IMR-90 (cell line): Measurements from ENCODE around the gene HIVEP3. TPM values are rescaled to one million over a fixed set of nuclear protein-coding genes. Genes with fewer than 3 reads are reported as not detected.

Source experiments
- ATAC-seq: fragments of 200-7000 bp; cut with Tn5 transposase; 2 replicates; pipeline ENCODE4 v1.9.1; 2020; ENCODE audit warnings: low read depth, mild to moderate bottlenecking, moderate library complexity
- BruUV-seq: library from RNA; stranded (reverse); fragments of 400-500 nt; replicated peaks from 2 replicates; lab custom pipeline; 2021; lab: Mats Ljungman, UMichigan
- CTCF ChIA-PET: fragments of 300-600 bp; formaldehyde crosslinking; extraction: SDS; loops from one replicate; lab custom pipeline; 2021; ENCODE audit warnings: antibody characterized with exemption; lab: Yijun Ruan, JAX
- POLR2A ChIA-PET: fragments of 300-600 bp; sonication (Branson Sonifier 250); formaldehyde crosslinking; loops from one replicate; lab custom pipeline; 2022; ENCODE audit warnings: antibody characterized with exemption; ENCODE audit not compliant: unreplicated experiment; lab: Charles Lee
- DNase-seq: peaks from one replicate; pipeline ENCODE4 v3.0.0; 2013
- H2AFZ ChIP-seq: replicated peaks from 2 replicates; pipeline ENCODE3; 2013; ENCODE audit warnings: low read length, mild to moderate bottlenecking; ENCODE audit not compliant: poor library complexity
- H2AK5ac ChIP-seq: 2 replicates; pipeline ENCODE4 v1.6.1; 2013; ENCODE audit warnings: low read depth, low read length, inconsistent platforms
- H2AK9ac ChIP-seq: replicated peaks from 2 replicates; pipeline ENCODE3; 2013; ENCODE audit warnings: mild to moderate bottlenecking, low read depth, low read length, moderate library complexity; ENCODE audit not compliant: poor library complexity
- H2BK120ac ChIP-seq: 2 replicates; pipeline ENCODE4 v1.6.1; 2013; ENCODE audit warnings: low read depth, low read length, inconsistent platforms
- H2BK15ac ChIP-seq: 3 replicates; pipeline ENCODE4 v1.6.1; 2013; ENCODE audit warnings: low read depth, low read length, inconsistent platforms
- H2BK20ac ChIP-seq: 2 replicates; pipeline ENCODE4 v1.6.1; 2013; ENCODE audit warnings: low read depth, mild to moderate bottlenecking, inconsistent platforms, low read length, moderate library complexity
- H2BK5ac ChIP-seq: 2 replicates; pipeline ENCODE4 v1.6.1; 2013; ENCODE audit warnings: mild to moderate bottlenecking, low read depth, low read length, inconsistent platforms; ENCODE audit not compliant: poor library complexity, severe bottlenecking
- H3K14ac ChIP-seq: replicated peaks from 2 replicates; pipeline ENCODE4 v1.6.1; 2013; ENCODE audit warnings: low read depth, low read length, inconsistent platforms
- H3K18ac ChIP-seq: 2 replicates; pipeline ENCODE4 v1.6.1; 2013; ENCODE audit warnings: low read depth, low read length, control low read depth
- H3K23ac ChIP-seq: 2 replicates; pipeline ENCODE4 v1.6.1; 2013; ENCODE audit warnings: low read depth, low read length, inconsistent platforms
- H3K27ac ChIP-seq: 2 replicates; pipeline ENCODE4 v1.5.1; 2013; ENCODE audit warnings: mild to moderate bottlenecking, control low read depth, low read length; ENCODE audit not compliant: insufficient read depth
- H3K27me3 ChIP-seq: 2 replicates; pipeline ENCODE4 v1.6.1; 2013; ENCODE audit warnings: low read length; ENCODE audit not compliant: control insufficient read depth, insufficient read depth
- H3K36me3 ChIP-seq: 2 replicates; pipeline ENCODE4 v1.6.1; 2013; ENCODE audit warnings: low read length, mixed read lengths; ENCODE audit not compliant: control insufficient read depth, insufficient read depth
- H3K4ac ChIP-seq: 2 replicates; pipeline ENCODE4 v1.6.1; 2013; ENCODE audit warnings: low read depth, low read length, inconsistent platforms
- H3K4me1 ChIP-seq: 2 replicates; pipeline ENCODE4 v1.6.1; 2013; ENCODE audit warnings: low read length, mixed read lengths; ENCODE audit not compliant: control insufficient read depth, insufficient read depth
- H3K4me2 ChIP-seq: 2 replicates; pipeline ENCODE4 v1.6.1; 2013; ENCODE audit warnings: low read depth, mild to moderate bottlenecking, control low read depth, low read length, moderate library complexity
- H3K4me3 ChIP-seq: 2 replicates; pipeline ENCODE4 v1.5.1; 2013; ENCODE audit warnings: low read depth, mild to moderate bottlenecking, control low read depth, low read length, moderate library complexity; ENCODE audit not compliant: insufficient read depth
- H3K56ac ChIP-seq: 2 replicates; pipeline ENCODE4 v1.6.1; 2013; ENCODE audit warnings: low read length, inconsistent platforms; ENCODE audit not compliant: insufficient read depth; ENCODE audit errors: extremely low read depth
- H3K79me1 ChIP-seq, 2 experiments: 2 replicates each; pipeline ENCODE4 v1.6.1; 2013; ENCODE audit warnings: low read length in 2 of 2, inconsistent platforms in 1 of 2, low read depth in 1 of 2
- H3K9ac ChIP-seq: 2 replicates; pipeline ENCODE4 v1.6.1; 2013; ENCODE audit warnings: low read depth, low read length, control low read depth
- H3K9me1 ChIP-seq: 2 replicates; pipeline ENCODE4 v1.6.1; 2013; ENCODE audit warnings: low read length, inconsistent platforms; ENCODE audit not compliant: insufficient read depth
- H3K9me3 ChIP-seq: 2 replicates; pipeline ENCODE4 v1.6.1; 2013; ENCODE audit warnings: low read length; ENCODE audit not compliant: control insufficient read depth, insufficient read depth
- H4K20me1 ChIP-seq: 2 replicates; pipeline ENCODE4 v1.6.1; 2013; ENCODE audit warnings: low read length, inconsistent platforms; ENCODE audit not compliant: insufficient read depth
- H4K5ac ChIP-seq: 2 replicates; pipeline ENCODE4 v1.6.1; 2013; ENCODE audit warnings: mild to moderate bottlenecking, low read depth, low read length, control low read depth
- H4K8ac ChIP-seq, 2 experiments: 2 replicates each; pipeline ENCODE4 v1.6.1; 2013; ENCODE audit warnings: low read depth in 2 of 2, low read length in 2 of 2, control low read depth in 1 of 2, inconsistent platforms in 1 of 2
- H4K91ac ChIP-seq: 2 replicates; pipeline ENCODE4 v1.6.1; 2013; ENCODE audit warnings: low read depth, low read length, inconsistent platforms; ENCODE audit not compliant: insufficient read depth
- BHLHE40 ChIP-seq: fragments of 150-350 bp; IDR thresholded peaks from 2 replicates; pipeline ENCODE4 v1.6.1; 2016; ENCODE audit warnings: mild to moderate bottlenecking, low read depth, low read length
- CEBPB ChIP-seq: IDR thresholded peaks from 2 replicates; pipeline ENCODE4 v1.6.1; 2012; ENCODE audit warnings: low read depth, low read length, improper control_type of control experiment
- FOS ChIP-seq: fragments of 150-350 bp; IDR thresholded peaks from 2 replicates; pipeline ENCODE4 v1.6.1; 2016; ENCODE audit warnings: low read depth, low read length
- MAZ ChIP-seq: IDR thresholded peaks from 2 replicates; pipeline ENCODE4 v1.6.1; 2012; ENCODE audit warnings: low read depth, mild to moderate bottlenecking, low read length, improper control_type of control experiment, moderate library complexity, borderline replicate concordance
- MXI1 ChIP-seq: IDR thresholded peaks from 2 replicates; pipeline ENCODE4 v1.6.1; 2012; ENCODE audit warnings: low read depth, mild to moderate bottlenecking, low read length, moderate library complexity, borderline replicate concordance
- NFE2L2 ChIP-seq: fragments of 150-350 bp; IDR thresholded peaks from 2 replicates; pipeline ENCODE4 v1.6.1; 2016; ENCODE audit warnings: low read depth, mild to moderate bottlenecking, low read length
- POLR2A ChIP-seq: IDR thresholded peaks from 2 replicates; pipeline ENCODE4 v1.6.1; 2012; ENCODE audit warnings: mild to moderate bottlenecking, low read depth, low read length
- RFX5 ChIP-seq: IDR thresholded peaks from 2 replicates; pipeline ENCODE4 v1.8.0; 2012; ENCODE audit warnings: low read depth, mild to moderate bottlenecking, low read length, moderate library complexity
- SMC3 ChIP-seq: fragments of 150-350 bp; IDR thresholded peaks from 2 replicates; pipeline ENCODE4 v1.6.1; 2016; ENCODE audit warnings: low read depth, mild to moderate bottlenecking, antibody characterized with exemption, low read length, moderate library complexity
- WGBS, 2 experiments: methylation state at CpG; one replicate each; pipeline versions ENCODE4 v1.1.5 to v1.1.7; 2013; ENCODE audit warnings: missing lambda C conversion rate in 2 of 2; ENCODE audit not compliant: insufficient read length in 1 of 2; ENCODE audit errors: extremely low coverage in 2 of 2; 5-methylcytosine and 5-hydroxymethylcytosine counted together
- dilution Hi-C: fragments of 300-500 bp; cut with HindIII; formaldehyde crosslinking; loops from one replicate; pipeline ENCODE4 v1.14.3; 2018; ENCODE audit warnings: low sequenced_read_pairs; ENCODE audit not compliant: unreplicated experiment
- in situ Hi-C: fragments of 300-500 bp; cut with MboI; formaldehyde crosslinking; loops from 3 replicates; pipeline ENCODE4 v1.14.3; 2019; ENCODE audit warnings: low sequenced_read_pairs, inconsistent platforms, mixed read lengths
- intact Hi-C: fragments of 100-400 bp; cut with micrococcal nuclease; formaldehyde crosslinking; loops from 2 replicates; pipeline ENCODE4 v1.10.0; 2022
- polyA plus RNA-seq, 3 experiments: library from polyadenylated mRNA; depleted of rRNA; stranded (reverse); fragments of >200 nt; gene quantifications; 2 replicates each; pipeline ENCODE4 v1.2.3, GENCODE V29; 2012; ENCODE audit warnings: low replicate concordance in 1 of 3
- total RNA-seq: library from RNA; depleted of rRNA; stranded (reverse); fragments of >200 nt; gene quantifications from 2 replicates; pipeline ENCODE4 v1.2.3, GENCODE V29; 2012
- TF ChIP-seq, protein P1 (sequence below): conservative IDR thresholded peaks from 2 replicates; pipeline ENCODE4 v1.5.1; 2012; ENCODE audit warnings: mild to moderate bottlenecking, low read depth, low read length, improper control_type of control experiment
- TF ChIP-seq, protein P2 (sequence below): fragments of 150-350 bp; IDR thresholded peaks from 2 replicates; pipeline ENCODE4 v1.6.1; 2017; ENCODE audit warnings: mild to moderate bottlenecking, antibody characterized with exemption, low read length, low read depth
- TF ChIP-seq, protein P3 (sequence below): fragments of 150-350 bp; IDR thresholded peaks from 2 replicates; pipeline ENCODE4 v1.6.1; 2016; ENCODE audit warnings: low read depth, mild to moderate bottlenecking, low read length, moderate library complexity, borderline replicate concordance

The HIVEP3 gene
- total and polyA plus RNA-seq, 2 of the 4 experiments (the other 2 are of a cell fraction): 1.4 to 4.0 TPM

DNA sequence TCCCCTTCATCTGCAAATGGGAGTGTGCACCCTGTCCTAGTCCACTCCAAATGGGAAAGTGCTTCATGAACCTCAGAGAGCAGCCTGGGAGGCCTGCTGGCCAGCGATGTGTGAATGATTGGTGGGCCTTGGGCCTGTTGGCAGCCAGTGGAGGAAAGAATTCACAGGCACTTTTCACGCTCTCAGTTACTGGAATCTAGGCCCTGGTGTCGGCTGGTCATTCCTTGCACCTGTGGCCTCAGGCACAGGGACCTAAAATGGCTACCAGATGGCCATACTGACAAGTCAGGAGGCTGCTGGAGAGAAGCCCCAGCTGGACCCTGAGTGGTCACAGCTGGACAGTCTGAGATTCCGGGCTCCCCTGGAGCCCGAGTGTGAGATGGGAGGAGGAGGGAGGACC is 415.8 kb downstream of the HIVEP3 start:
- no peaks in the 10 kb centered on the region for H3K79me1 ChIP-seq
- peaks cover 2% of the 10 kb centered on the region; the same call in 1 of the 2 replicates for H3K4me1 ChIP-seq
- no peak overlapping the region for H2BK120ac ChIP-seq
- H3K4me2 ChIP-seq: no peak overlapping the region
- peak overlapping the region; percentile 67 for H2AFZ ChIP-seq
- no peak overlapping the region for H2BK20ac ChIP-seq
- no peak overlapping the region for H3K18ac ChIP-seq
- 29% methylated on average over 1 of the region's 5 CpGs; no CpG with 5 or more reads in 1 of the 2 experiments for WGBS, 2 experiments
- H3K14ac ChIP-seq: no peak overlapping the region
- H3K9me1 ChIP-seq: peaks cover 2% of the 10 kb centered on the region; the same call in 1 of the 2 replicates
- no peak overlapping the region for H3K4ac ChIP-seq
- no peak for TF ChIP-seq POLR2A
- no peak for TF ChIP-seq MAZ
- TF ChIP-seq MXI1: no peak
- no peak for TF ChIP-seq CEBPB
- TF ChIP-seq, protein P1, sequence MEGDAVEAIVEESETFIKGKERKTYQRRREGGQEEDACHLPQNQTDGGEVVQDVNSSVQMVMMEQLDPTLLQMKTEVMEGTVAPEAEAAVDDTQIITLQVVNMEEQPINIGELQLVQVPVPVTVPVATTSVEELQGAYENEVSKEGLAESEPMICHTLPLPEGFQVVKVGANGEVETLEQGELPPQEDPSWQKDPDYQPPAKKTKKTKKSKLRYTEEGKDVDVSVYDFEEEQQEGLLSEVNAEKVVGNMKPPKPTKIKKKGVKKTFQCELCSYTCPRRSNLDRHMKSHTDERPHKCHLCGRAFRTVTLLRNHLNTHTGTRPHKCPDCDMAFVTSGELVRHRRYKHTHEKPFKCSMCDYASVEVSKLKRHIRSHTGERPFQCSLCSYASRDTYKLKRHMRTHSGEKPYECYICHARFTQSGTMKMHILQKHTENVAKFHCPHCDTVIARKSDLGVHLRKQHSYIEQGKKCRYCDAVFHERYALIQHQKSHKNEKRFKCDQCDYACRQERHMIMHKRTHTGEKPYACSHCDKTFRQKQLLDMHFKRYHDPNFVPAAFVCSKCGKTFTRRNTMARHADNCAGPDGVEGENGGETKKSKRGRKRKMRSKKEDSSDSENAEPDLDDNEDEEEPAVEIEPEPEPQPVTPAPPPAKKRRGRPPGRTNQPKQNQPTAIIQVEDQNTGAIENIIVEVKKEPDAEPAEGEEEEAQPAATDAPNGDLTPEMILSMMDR: no peak
- no peak for TF ChIP-seq RFX5
- TF ChIP-seq, protein P2, sequence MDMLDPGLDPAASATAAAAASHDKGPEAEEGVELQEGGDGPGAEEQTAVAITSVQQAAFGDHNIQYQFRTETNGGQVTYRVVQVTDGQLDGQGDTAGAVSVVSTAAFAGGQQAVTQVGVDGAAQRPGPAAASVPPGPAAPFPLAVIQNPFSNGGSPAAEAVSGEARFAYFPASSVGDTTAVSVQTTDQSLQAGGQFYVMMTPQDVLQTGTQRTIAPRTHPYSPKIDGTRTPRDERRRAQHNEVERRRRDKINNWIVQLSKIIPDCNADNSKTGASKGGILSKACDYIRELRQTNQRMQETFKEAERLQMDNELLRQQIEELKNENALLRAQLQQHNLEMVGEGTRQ: no peak
- TF ChIP-seq SMC3: no peak
- TF ChIP-seq NFE2L2: no peak
- TF ChIP-seq, protein P3, sequence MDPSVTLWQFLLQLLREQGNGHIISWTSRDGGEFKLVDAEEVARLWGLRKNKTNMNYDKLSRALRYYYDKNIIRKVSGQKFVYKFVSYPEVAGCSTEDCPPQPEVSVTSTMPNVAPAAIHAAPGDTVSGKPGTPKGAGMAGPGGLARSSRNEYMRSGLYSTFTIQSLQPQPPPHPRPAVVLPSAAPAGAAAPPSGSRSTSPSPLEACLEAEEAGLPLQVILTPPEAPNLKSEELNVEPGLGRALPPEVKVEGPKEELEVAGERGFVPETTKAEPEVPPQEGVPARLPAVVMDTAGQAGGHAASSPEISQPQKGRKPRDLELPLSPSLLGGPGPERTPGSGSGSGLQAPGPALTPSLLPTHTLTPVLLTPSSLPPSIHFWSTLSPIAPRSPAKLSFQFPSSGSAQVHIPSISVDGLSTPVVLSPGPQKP: no peak
- no peak for TF ChIP-seq BHLHE40
- no peak for TF ChIP-seq FOS
- no peaks in the 10 kb centered on the region for H3K36me3 ChIP-seq
- no peak overlapping the region for H2BK15ac ChIP-seq
- 0 out of 2 replicates have a peak overlapping the region, but pooled peaks have one; percentile 9 for H2AK5ac ChIP-seq
- ChIA-PET CTCF (no interaction called here), POLR2A (no interaction called here)
- H4K8ac ChIP-seq: no peak overlapping the region
- H4K5ac ChIP-seq: no peak overlapping the region
- dilution Hi-C loops: no loop called here
- no peak overlapping the region for H3K4me3 ChIP-seq
- no TSS peak for BruUV-seq
- H4K20me1 ChIP-seq: no peaks in the 10 kb centered on the region
- H3K27ac ChIP-seq: no peak overlapping the region
- no peak overlapping the region for H3K23ac ChIP-seq
- no peak for DNase-seq
- no peaks in the 10 kb centered on the region for H3K27me3 ChIP-seq
- no peaks in the 10 kb centered on the region for H3K9me3 ChIP-seq
- no peak overlapping the region for H4K91ac ChIP-seq
- peak overlapping the region; percentile 14 for H2AK9ac ChIP-seq
- H3K56ac ChIP-seq: no peak overlapping the region
- H3K9ac ChIP-seq: no peak overlapping the region
- intact Hi-C loops: no loop called here
- ATAC-seq: no peak
- no peak overlapping the region for H2BK5ac ChIP-seq
- in situ Hi-C loops: no loop called here
